ENCODE measurements around the gene TUT7.

TUT7 gene

DNA sequence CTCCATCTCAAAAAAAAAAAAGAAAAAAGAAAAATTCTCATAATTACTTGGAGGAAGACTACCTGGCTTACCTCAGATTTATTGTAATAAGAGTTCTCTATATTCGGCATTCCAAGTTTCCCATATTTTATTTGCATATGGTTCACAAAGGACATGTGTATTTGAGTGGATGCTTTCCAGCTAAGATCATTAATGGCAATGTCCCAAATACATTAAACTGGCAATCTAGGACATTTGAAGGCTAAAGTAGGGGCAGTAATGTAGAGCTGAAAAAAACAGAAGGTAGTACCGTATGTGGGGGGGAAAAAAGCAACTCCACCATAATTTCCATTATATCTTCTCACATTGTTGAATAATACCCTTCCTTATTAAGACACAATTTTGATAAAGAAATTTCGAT is 4.9 kb downstream of the TUT7 start:
- TF ChIP-seq EGR1 (IDR thresholded peaks at IDR 0.05): no peak
- TF ChIP-seq, protein P1, sequence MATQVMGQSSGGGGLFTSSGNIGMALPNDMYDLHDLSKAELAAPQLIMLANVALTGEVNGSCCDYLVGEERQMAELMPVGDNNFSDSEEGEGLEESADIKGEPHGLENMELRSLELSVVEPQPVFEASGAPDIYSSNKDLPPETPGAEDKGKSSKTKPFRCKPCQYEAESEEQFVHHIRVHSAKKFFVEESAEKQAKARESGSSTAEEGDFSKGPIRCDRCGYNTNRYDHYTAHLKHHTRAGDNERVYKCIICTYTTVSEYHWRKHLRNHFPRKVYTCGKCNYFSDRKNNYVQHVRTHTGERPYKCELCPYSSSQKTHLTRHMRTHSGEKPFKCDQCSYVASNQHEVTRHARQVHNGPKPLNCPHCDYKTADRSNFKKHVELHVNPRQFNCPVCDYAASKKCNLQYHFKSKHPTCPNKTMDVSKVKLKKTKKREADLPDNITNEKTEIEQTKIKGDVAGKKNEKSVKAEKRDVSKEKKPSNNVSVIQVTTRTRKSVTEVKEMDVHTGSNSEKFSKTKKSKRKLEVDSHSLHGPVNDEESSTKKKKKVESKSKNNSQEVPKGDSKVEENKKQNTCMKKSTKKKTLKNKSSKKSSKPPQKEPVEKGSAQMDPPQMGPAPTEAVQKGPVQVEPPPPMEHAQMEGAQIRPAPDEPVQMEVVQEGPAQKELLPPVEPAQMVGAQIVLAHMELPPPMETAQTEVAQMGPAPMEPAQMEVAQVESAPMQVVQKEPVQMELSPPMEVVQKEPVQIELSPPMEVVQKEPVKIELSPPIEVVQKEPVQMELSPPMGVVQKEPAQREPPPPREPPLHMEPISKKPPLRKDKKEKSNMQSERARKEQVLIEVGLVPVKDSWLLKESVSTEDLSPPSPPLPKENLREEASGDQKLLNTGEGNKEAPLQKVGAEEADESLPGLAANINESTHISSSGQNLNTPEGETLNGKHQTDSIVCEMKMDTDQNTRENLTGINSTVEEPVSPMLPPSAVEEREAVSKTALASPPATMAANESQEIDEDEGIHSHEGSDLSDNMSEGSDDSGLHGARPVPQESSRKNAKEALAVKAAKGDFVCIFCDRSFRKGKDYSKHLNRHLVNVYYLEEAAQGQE (IDR thresholded peaks at IDR 0.05; ENCODE audit: low read depth): no peak
- no peak for TF ChIP-seq CREB1 (IDR thresholded peaks at IDR 0.05; ENCODE audit: low read depth)
- TF ChIP-seq EP300 (IDR thresholded peaks at IDR 0.05; ENCODE audit: borderline replicate concordance): no peak
- TF ChIP-seq, protein P2, sequence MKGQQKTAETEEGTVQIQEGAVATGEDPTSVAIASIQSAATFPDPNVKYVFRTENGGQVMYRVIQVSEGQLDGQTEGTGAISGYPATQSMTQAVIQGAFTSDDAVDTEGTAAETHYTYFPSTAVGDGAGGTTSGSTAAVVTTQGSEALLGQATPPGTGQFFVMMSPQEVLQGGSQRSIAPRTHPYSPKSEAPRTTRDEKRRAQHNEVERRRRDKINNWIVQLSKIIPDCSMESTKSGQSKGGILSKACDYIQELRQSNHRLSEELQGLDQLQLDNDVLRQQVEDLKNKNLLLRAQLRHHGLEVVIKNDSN (IDR thresholded peaks at IDR 0.05): no peak
- no peak for TF ChIP-seq YY1 (IDR thresholded peaks at IDR 0.05; ENCODE audit: low read depth)
- TF ChIP-seq NFIC (IDR thresholded peaks at IDR 0.05): no peak
- no peak for TF ChIP-seq TCF12 (IDR thresholded peaks at IDR 0.05; ENCODE audit: low read depth)
- no peak for TF ChIP-seq TAF1 (IDR thresholded peaks at IDR 0.05; ENCODE audit: low read depth)
- TF ChIP-seq ZBTB7A (IDR thresholded peaks at IDR 0.05; ENCODE audit: low read depth): no peak
- TF ChIP-seq, protein P3, sequence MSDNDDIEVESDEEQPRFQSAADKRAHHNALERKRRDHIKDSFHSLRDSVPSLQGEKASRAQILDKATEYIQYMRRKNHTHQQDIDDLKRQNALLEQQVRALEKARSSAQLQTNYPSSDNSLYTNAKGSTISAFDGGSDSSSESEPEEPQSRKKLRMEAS (IDR thresholded peaks at IDR 0.05): no peak
- no peak for TF ChIP-seq FOXM1 (IDR thresholded peaks at IDR 0.05; ENCODE audit: borderline replicate concordance, low read depth)
- TF ChIP-seq RAD21 (IDR thresholded peaks at IDR 0.05; ENCODE audit: low read depth): no peak
- TF ChIP-seq CEBPB (IDR thresholded peaks at IDR 0.05): no peak
- no peak for TF ChIP-seq TEAD4 (IDR thresholded peaks at IDR 0.05)

DNA sequence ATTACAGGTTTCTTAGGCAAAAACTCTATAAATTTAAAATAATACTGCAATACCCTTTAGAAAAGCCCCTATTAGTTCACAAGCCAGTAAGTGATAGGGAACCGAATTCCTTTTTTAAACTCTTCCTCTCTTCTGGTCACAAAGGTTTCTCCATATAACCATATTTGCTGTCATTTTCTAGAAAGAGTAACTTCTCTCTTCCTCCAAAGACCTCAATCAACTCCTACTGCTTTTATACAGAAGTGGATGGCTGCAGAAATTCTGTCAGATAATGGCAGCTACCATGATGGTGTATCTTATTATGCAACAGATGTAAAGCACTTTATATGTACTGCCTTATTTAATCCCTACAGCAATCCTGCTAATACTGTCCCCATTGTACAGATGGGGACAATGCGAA is 6.2 kb downstream of the TUT7 start:
- TF ChIP-seq TEAD4 (IDR thresholded peaks at IDR 0.05) (no peak), EGR1 (IDR thresholded peaks at IDR 0.05) (no peak), FOXM1 (IDR thresholded peaks at IDR 0.05; ENCODE audit: borderline replicate concordance, low read depth) (no peak), TAF1 (IDR thresholded peaks at IDR 0.05; ENCODE audit: low read depth) (no peak), CEBPB (IDR thresholded peaks at IDR 0.05) (no peak), CREB1 (IDR thresholded peaks at IDR 0.05; ENCODE audit: low read depth) (no peak), TCF12 (IDR thresholded peaks at IDR 0.05; ENCODE audit: low read depth) (no peak), RAD21 (IDR thresholded peaks at IDR 0.05; ENCODE audit: low read depth) (no peak), ZBTB7A (IDR thresholded peaks at IDR 0.05; ENCODE audit: low read depth) (no peak), YY1 (IDR thresholded peaks at IDR 0.05; ENCODE audit: low read depth) (no peak)
- TF ChIP-seq, protein P3 (IDR thresholded peaks at IDR 0.05): no peak

DNA sequence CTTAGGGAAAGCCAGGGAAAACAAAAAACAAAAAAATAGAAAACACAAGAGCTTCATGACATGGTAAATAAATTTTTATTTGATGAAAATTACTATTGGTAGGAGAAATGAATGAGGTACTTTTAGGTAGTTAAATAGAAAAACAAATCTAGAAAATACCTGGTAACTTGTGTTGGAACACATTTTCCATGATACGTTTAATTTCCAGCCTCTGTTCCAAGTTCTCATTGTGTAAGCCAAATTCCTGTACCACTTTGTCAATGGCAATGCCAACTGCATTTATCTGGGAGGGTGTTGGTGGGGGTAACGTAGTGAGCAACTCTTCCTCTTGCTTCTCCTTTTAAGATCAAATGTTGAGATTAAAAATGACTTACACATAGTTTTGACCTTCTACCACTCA is 9.4 kb downstream of the TUT7 start:
- TF ChIP-seq RAD21 (IDR thresholded peaks at IDR 0.05; ENCODE audit: low read depth) (no peak), EP300 (IDR thresholded peaks at IDR 0.05; ENCODE audit: borderline replicate concordance) (no peak), CEBPB (IDR thresholded peaks at IDR 0.05) (no peak), ZBTB7A (IDR thresholded peaks at IDR 0.05; ENCODE audit: low read depth) (no peak), TCF12 (IDR thresholded peaks at IDR 0.05; ENCODE audit: low read depth) (no peak), TEAD4 (IDR thresholded peaks at IDR 0.05) (no peak), TAF1 (IDR thresholded peaks at IDR 0.05; ENCODE audit: low read depth) (no peak), YY1 (IDR thresholded peaks at IDR 0.05; ENCODE audit: low read depth) (no peak), EGR1 (IDR thresholded peaks at IDR 0.05) (no peak), CREB1 (IDR thresholded peaks at IDR 0.05; ENCODE audit: low read depth) (no peak), FOXM1 (IDR thresholded peaks at IDR 0.05; ENCODE audit: borderline replicate concordance, low read depth) (no peak)
- TF ChIP-seq, protein P1 (IDR thresholded peaks at IDR 0.05; ENCODE audit: low read depth): no peak

DNA sequence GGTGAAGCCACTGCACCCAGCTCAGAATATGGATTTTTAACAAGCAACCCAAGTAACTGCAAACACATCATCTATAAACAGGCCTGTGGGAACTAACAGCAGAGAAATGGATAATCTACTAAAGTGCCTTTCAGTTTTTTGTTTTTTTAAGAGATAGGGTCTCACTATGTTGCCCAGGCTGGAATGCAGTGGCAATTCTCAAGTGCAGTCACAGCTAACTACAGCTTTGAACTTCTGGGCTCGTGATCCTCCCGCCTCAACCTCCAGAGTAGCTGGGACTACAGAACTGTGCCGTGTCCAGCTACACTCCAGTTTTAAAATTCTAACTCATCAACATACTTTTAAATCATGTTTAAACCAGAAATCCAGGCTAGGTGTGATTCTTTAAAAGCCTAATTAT is 11.9 kb downstream of the TUT7 start:
- TF ChIP-seq CREB1 (IDR thresholded peaks at IDR 0.05; ENCODE audit: low read depth) (no peak), NFIC (IDR thresholded peaks at IDR 0.05) (no peak), EP300 (IDR thresholded peaks at IDR 0.05; ENCODE audit: borderline replicate concordance) (no peak), RAD21 (IDR thresholded peaks at IDR 0.05; ENCODE audit: low read depth) (no peak), TAF1 (IDR thresholded peaks at IDR 0.05; ENCODE audit: low read depth) (no peak), CEBPB (IDR thresholded peaks at IDR 0.05) (no peak), EGR1 (IDR thresholded peaks at IDR 0.05) (no peak), TEAD4 (IDR thresholded peaks at IDR 0.05) (no peak), ZBTB7A (IDR thresholded peaks at IDR 0.05; ENCODE audit: low read depth) (no peak), YY1 (IDR thresholded peaks at IDR 0.05; ENCODE audit: low read depth) (no peak), FOXM1 (IDR thresholded peaks at IDR 0.05; ENCODE audit: borderline replicate concordance, low read depth) (no peak), TCF12 (IDR thresholded peaks at IDR 0.05; ENCODE audit: low read depth) (no peak)
- TF ChIP-seq, protein P2 (IDR thresholded peaks at IDR 0.05): no peak
- TF ChIP-seq, protein P3 (IDR thresholded peaks at IDR 0.05): no peak
- TF ChIP-seq, protein P1 (IDR thresholded peaks at IDR 0.05; ENCODE audit: low read depth): no peak
